GM18867 (cell line): ENCODE measurements around the gene PXDC1.
"Not testable (repeated sequence)": the region's sequence is repeated elsewhere in the genome, so short reads cannot be mapped to it uniquely, and the experiment has no call there.

ENCODE experiments used
- ATAC-seq: cut with Tn5 transposase; IDR thresholded peaks from one replicate; pipeline ENCODE4 v1.9.1; 2021; ENCODE audit warnings: mild to moderate bottlenecking, moderate library complexity; ENCODE audit not compliant: unreplicated experiment

PXDC1 gene

GRCh38 chr6:3784423-3784822 is 32.9 kb upstream of the PXDC1 start:
- no peak for ATAC-seq

- no peak for ATAC-seq
These were observed 31.6 kb upstream of the PXDC1 start for GRCh38 chr6:3782876-3783832.

GRCh38 chr6:3781504-3781903 is 30.0 kb upstream of the PXDC1 start:
- no peak for ATAC-seq

GRCh38 chr6:3779574-3779849 is 28.0 kb upstream of the PXDC1 start:
- no peak for ATAC-seq

- ATAC-seq, result no peak
These were observed 27.4 kb upstream of the PXDC1 start for GRCh38 chr6:3778701-3779573.

GRCh38 chr6:3777730-3778461 is 26.4 kb upstream of the PXDC1 start:
- ATAC-seq, result no peak

GRCh38 chr6:3776881-3777507 is 25.5 kb upstream of the PXDC1 start:
- ATAC-seq, result no peak

- ATAC-seq, result no peak
These were observed 24.3 kb upstream of the PXDC1 start for GRCh38 chr6:3775847-3776246.

GRCh38 chr6:3775386-3775785 is 23.9 kb upstream of the PXDC1 start:
- ATAC-seq, result no peak

GRCh38 chr6:3773678-3774298 is 22.3 kb upstream of the PXDC1 start:
- no peak for ATAC-seq

GRCh38 chr6:3772127-3772999 is 20.9 kb upstream of the PXDC1 start:
- not testable (repeated sequence) for ATAC-seq

GRCh38 chr6:3771407-3772011 is 20.0 kb upstream of the PXDC1 start:
- no peak for ATAC-seq

- no peak for ATAC-seq
These were observed 18.7 kb upstream of the PXDC1 start for GRCh38 chr6:3770023-3770720.

- ATAC-seq, result no peak
These were observed 18.1 kb upstream of the PXDC1 start for GRCh38 chr6:3769610-3770009.

GRCh38 chr6:3768502-3768901 is 17.0 kb upstream of the PXDC1 start:
- no peak for ATAC-seq

GRCh38 chr6:3767483-3767882 is 16.0 kb upstream of the PXDC1 start:
- not testable (repeated sequence) for ATAC-seq

- no peak for ATAC-seq
These were observed 14.7 kb upstream of the PXDC1 start for GRCh38 chr6:3766214-3766613.

GRCh38 chr6:3765415-3765814 is 13.9 kb upstream of the PXDC1 start:
- ATAC-seq, result no peak
